ENCODE data around the gene TADA2B.
"Not testable (repeated sequence)": the region's sequence is repeated elsewhere in the genome, so short reads cannot be mapped to it uniquely, and the experiment has no call there.

TADA2B gene

GRCh38 chr4:7083597-7084563, 40.7 kb downstream of the TADA2B start:
- no peak for TF ChIP-seq Cebpa-rat (IDR thresholded peaks at IDR 0.05)
- H3K27ac ChIP-seq = no peak overlapping the region
- H4K20me1 ChIP-seq = no peaks in the 10 kb centered on the region
- H3K9ac ChIP-seq = no peak overlapping the region
- no peaks in the 10 kb centered on the region for H3K27me3 ChIP-seq
- H3K9me3 ChIP-seq (replicated peaks in 1 of 11) = peaks cover 29 to 41% (median 37%) of the 10 kb centered on the region in 11 experiments
- no peak overlapping the region for H3K4me3 ChIP-seq
- H3K36me3 ChIP-seq = no peaks in the 10 kb centered on the region
- no peak overlapping the region for H3K4me2 ChIP-seq
- no peaks in the 10 kb centered on the region for H3K4me1 ChIP-seq

GRCh38 chr4:7084564-7084961, 41.4 kb downstream of the TADA2B start:
- not testable (repeated sequence) for H3K4me3 ChIP-seq, H3K36me3 ChIP-seq, H3K4me2 ChIP-seq, H3K27me3 ChIP-seq, H3K9ac ChIP-seq, H3K4me1 ChIP-seq, H3K27ac ChIP-seq, H4K20me1 ChIP-seq
- H3K9me3 ChIP-seq (replicated peaks in 1 of 11) = peaks cover 29 to 38% (median 36%) of the 10 kb centered on the region in 11 experiments

- H3K27ac ChIP-seq = no peak overlapping the region
- no peaks in the 10 kb centered on the region for H3K27me3 ChIP-seq
- H3K9me3 ChIP-seq (replicated peaks in 1 of 11) = peaks cover 19 to 26% (median 24%) of the 10 kb centered on the region in 11 experiments
- H3K4me1 ChIP-seq = no peaks in the 10 kb centered on the region
- no peak for TF ChIP-seq Cebpa-rat (IDR thresholded peaks at IDR 0.05)
- H3K36me3 ChIP-seq = no peaks in the 10 kb centered on the region
- H3K9ac ChIP-seq = no peak overlapping the region
- H4K20me1 ChIP-seq = no peaks in the 10 kb centered on the region
- no peak overlapping the region for H3K4me3 ChIP-seq
- no peak overlapping the region for H3K4me2 ChIP-seq
These were observed 43.2 kb downstream of the TADA2B start for GRCh38 chr4:7086384-7086783.

DNA sequence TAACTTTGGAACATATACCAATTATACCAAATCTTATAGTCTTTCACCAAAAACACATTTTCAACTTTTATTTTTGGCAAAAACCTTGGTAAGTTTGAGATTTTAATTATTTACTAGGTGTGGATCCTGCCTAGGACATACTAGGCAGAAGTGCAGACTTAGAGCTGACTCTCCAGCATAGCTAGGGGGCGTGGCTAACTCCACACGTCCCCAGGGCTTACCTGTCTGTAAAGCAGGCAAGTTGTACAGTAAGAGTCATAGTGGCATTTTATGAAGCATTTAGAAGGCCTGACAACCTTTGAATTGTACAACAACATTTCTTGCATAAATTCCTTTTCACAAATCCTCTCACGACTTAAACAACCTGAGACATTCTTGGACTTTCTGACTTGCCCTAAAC, 43.9 kb downstream of the TADA2B start:
- Histone ChIP-seq H3K27me3 (no peaks in the 10 kb centered on the region), H4K20me1 (no peaks in the 10 kb centered on the region), H3K27ac (no peak overlapping the region), H3K4me1 (no peaks in the 10 kb centered on the region), H3K4me3 (no peak overlapping the region), H3K4me2 (no peak overlapping the region), H3K9ac (no peak overlapping the region), H3K36me3 (no peaks in the 10 kb centered on the region), H3K9me3 (replicated peaks in 1 of 11) (peaks cover 19 to 26% (median 24%) of the 10 kb centered on the region in 11 experiments)
- no peak for TF ChIP-seq Cebpa-rat (IDR thresholded peaks at IDR 0.05)

DNA sequence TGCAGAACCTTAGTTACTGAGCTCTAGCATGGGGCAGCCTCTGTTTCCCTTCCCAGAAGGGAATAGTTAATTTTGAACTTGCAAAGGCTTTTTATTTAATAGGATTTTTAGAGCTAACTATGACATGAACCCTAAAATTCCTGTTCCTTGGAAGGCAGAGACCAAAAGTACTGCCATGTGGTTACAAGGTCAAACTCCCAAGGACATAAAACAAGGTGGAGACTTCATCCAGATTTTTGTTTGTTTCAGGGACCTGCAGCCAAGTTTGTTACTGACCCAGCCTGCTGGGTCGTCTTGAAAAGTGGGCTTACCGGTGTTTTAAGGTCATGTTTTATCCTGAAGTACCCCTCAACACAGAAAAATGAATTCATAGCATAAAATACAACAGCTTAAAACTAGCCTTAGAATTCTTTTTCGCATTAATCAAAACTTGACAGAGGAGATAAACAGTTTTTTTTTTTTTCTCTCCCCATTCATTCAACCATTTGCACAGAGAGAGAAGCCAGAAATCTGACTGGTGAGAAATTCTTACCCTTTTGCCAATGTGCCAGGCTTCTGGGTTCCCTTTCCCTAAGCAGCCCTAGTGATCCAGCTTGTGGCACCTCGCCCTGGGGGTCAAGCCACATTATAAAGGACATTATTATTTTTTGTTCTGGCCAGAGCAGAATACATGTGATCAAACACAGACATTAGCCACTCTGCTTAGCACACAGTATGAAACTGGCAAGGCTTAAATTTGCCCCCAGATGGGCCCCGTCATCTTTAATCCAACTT, 46.2 kb downstream of the TADA2B start:
- no peak for TF ChIP-seq Cebpa-rat (IDR thresholded peaks at IDR 0.05)
- Histone ChIP-seq H3K4me1 (no peaks in the 10 kb centered on the region), H3K27ac (no peak overlapping the region; a peak in 1 of 22 replicates), H3K4me2 (no peak overlapping the region), H3K4me3 (no peak overlapping the region), H3K9me3 (replicated peaks in 1 of 11) (peaks cover 19 to 26% (median 24%) of the 10 kb centered on the region in 11 experiments), H3K27me3 (no peaks in the 10 kb centered on the region), H3K9ac (no peak overlapping the region), H3K36me3 (no peaks in the 10 kb centered on the region), H4K20me1 (no peaks in the 10 kb centered on the region)

DNA sequence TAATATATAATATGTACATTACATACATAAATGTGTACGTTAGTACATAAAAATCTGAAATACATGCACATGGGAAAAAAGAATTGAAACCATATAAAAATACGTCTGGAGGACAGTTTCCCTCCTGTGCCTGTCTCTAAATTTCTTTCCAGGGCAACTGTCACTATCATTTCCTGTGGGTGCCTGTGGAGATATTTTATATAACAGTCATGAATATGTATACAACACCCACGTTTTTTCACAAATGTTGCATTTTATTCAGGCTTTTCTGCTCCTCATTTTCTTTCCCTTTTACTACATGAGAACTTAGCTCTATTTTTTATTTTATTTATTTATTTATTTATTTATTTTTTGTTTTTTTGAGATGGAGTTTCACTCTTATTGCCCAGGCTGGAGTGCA, 48.9 kb downstream of the TADA2B start:
- Histone ChIP-seq H3K27ac (no peak overlapping the region), H3K4me2 (no peak overlapping the region), H3K27me3 (no peaks in the 10 kb centered on the region), H3K9ac (no peak overlapping the region), H4K20me1 (no peaks in the 10 kb centered on the region), H3K4me3 (no peak overlapping the region), H3K36me3 (no peaks in the 10 kb centered on the region), H3K4me1 (no peaks in the 10 kb centered on the region), H3K9me3 (replicated peaks in 1 of 11) (peaks cover 5 to 10% (median 8%) of the 10 kb centered on the region in 11 experiments)
- no peak for TF ChIP-seq Cebpa-rat (IDR thresholded peaks at IDR 0.05)

DNA sequence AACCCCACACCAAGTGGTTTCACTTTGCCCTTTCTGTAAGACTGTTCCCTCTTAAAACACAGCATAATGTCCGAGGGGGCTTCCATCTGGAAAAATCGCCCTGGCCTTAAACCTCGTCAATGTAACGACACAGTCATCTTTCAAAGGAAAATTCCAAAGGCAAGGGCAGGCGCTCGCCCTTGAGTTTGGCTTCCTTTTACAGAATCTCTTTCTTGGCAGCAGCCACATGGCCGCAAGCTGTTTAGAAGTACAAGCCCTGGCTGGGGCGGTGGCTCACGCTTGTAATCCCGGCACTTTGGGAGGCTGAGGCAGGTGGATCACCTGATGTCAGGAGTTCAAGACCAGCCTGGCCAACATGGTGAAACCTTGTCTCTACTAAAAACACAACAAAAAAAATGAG, 51.7 kb downstream of the TADA2B start:
- no peaks in the 10 kb centered on the region for H3K9me3 ChIP-seq (replicated peaks in 1 of 11)
- H3K4me3 ChIP-seq = no peak overlapping the region
- no peaks in the 10 kb centered on the region for H4K20me1 ChIP-seq
- no peak for TF ChIP-seq Cebpa-rat (IDR thresholded peaks at IDR 0.05)
- no peaks in the 10 kb centered on the region for H3K27me3 ChIP-seq
- H3K27ac ChIP-seq = no peak overlapping the region
- H3K4me2 ChIP-seq = no peak overlapping the region
- H3K4me1 ChIP-seq = no peaks in the 10 kb centered on the region
- H3K36me3 ChIP-seq = no peaks in the 10 kb centered on the region
- no peak overlapping the region for H3K9ac ChIP-seq

DNA sequence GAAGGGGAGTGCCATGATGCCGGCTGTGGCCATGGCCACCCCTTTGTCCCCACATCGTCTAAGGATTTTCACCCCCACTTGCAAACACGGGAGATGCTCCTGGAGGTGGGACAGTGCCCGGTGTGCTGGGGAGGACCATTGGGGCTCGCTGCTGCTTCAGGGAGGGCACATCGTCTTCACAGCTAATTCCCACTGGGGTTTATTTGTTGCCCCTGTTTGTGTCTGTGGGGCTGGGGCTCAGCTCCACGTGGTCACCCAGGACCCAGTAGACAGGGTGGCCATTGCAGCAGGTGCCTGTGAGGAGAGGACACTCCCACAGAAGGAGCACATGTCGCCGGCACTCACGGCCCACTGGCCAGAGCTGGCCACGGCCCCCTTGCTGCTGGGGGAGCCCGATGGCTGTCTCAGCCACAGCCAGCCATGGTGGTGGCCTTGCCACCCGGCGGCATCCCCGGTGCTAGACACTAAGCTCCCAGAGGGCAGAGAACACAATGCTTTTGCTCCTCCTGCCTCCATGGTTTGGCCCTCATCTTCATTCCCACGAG, 52.5 kb downstream of the TADA2B start:
- H3K4me3 ChIP-seq = no peak overlapping the region
- H4K20me1 ChIP-seq = no peaks in the 10 kb centered on the region
- no peaks in the 10 kb centered on the region for H3K36me3 ChIP-seq
- no peak for TF ChIP-seq Cebpa-rat (IDR thresholded peaks at IDR 0.05)
- no peaks in the 10 kb centered on the region for H3K27me3 ChIP-seq
- no peak overlapping the region for H3K27ac ChIP-seq
- no peaks in the 10 kb centered on the region for H3K4me1 ChIP-seq
- no peak overlapping the region for H3K4me2 ChIP-seq
- H3K9ac ChIP-seq = no peak overlapping the region
- no peaks in the 10 kb centered on the region for H3K9me3 ChIP-seq (replicated peaks in 1 of 11)

- Histone ChIP-seq H3K4me1 (peaks cover 3 to 6% (median 4%) of the 10 kb centered on the region in 10 experiments; a peak in 17 of 20 replicates), H3K27me3 (no peaks in the 10 kb centered on the region), H3K27ac (no peak overlapping the region), H3K36me3 (no peaks in the 10 kb centered on the region), H3K9ac (no peak overlapping the region), H4K20me1 (no peaks in the 10 kb centered on the region), H3K4me2 (no peak overlapping the region), H3K4me3 (no peak overlapping the region), H3K9me3 (replicated peaks in 1 of 11) (no peaks in the 10 kb centered on the region)
- no peak for TF ChIP-seq Cebpa-rat (IDR thresholded peaks at IDR 0.05)
These were observed 53.1 kb downstream of the TADA2B start for GRCh38 chr4:7096236-7096635.
